ENCODE results near the gene NCOA3. TPM values are rescaled to one million over a fixed set of nuclear protein-coding genes. Genes with fewer than 3 reads are reported as not detected.
A peak's percentile ranks its signal among the peaks of the same experiment; 100 is the strongest.

The NCOA3 gene
- total RNA-seq, 4 donors from 2014 or later = 26.7 to 40.2 (median 34.5) TPM

DNA sequence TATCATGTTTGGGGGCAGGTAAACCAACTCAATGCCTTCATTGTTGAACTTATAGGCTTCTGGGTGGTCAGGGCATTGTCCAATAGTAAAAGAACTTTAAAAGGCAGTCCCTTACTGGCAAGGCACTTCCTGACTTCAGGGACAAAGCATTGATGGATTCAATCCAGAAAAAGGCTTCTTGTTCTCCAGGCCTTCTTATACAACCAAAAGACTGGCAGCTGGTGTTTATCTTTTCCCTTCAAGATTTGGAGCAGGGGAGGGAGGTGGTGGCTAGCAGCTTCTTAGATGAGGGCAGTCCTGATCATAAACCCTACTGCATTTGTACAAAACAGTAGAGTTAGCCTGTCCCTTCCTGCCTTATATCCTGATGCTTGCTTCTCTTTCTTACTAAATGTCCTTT, 57.5 kb downstream of the NCOA3 start:
- peaks cover 14 to 75% (median 29%) of the 10 kb centered on the region in 3 donors for H3K4me1 ChIP-seq

DNA sequence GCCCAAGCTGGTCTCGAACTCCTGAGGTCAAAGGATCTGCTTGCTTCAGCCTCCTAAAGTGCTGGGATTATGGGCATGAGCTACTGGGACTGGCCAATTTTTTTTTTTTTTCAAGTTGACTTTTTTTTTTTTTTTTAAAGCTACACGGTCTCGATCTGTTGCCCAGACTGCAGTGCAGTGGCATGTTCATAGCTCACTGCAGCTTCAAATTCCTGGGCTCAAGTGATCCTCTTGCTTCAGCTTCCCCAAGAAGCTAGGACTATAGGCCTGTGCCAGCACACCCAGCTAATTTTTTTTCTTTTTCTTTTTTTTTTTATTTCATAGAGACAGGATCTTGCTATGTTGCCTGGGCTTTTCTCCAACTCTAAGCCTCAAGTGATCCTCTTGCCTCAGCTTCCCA, 59.5 kb downstream of the NCOA3 start:
- no peak overlapping the region for H3K4me3 ChIP-seq
- H3K27ac ChIP-seq = peak overlapping the region in 2 of 4 donors; percentile 0 to 26
- peaks cover 14 to 95% (median 49%) of the 10 kb centered on the region in 3 donors for H3K4me1 ChIP-seq
- intact Hi-C loops (cut with DNase I) = no loop called here
- no peak for DNase-seq
- no peaks in the 10 kb centered on the region for H3K9me3 ChIP-seq
- no peaks in the 10 kb centered on the region for H3K36me3 ChIP-seq
- H3K27me3 ChIP-seq = no peaks in the 10 kb centered on the region
- 23 to 50% methylated on average over 3 of the region's 3 CpGs for WGBS, 2 donors
- TF ChIP-seq POLR2A (IDR thresholded peaks at IDR 0.05) = no peak
- TF ChIP-seq, protein P1, sequence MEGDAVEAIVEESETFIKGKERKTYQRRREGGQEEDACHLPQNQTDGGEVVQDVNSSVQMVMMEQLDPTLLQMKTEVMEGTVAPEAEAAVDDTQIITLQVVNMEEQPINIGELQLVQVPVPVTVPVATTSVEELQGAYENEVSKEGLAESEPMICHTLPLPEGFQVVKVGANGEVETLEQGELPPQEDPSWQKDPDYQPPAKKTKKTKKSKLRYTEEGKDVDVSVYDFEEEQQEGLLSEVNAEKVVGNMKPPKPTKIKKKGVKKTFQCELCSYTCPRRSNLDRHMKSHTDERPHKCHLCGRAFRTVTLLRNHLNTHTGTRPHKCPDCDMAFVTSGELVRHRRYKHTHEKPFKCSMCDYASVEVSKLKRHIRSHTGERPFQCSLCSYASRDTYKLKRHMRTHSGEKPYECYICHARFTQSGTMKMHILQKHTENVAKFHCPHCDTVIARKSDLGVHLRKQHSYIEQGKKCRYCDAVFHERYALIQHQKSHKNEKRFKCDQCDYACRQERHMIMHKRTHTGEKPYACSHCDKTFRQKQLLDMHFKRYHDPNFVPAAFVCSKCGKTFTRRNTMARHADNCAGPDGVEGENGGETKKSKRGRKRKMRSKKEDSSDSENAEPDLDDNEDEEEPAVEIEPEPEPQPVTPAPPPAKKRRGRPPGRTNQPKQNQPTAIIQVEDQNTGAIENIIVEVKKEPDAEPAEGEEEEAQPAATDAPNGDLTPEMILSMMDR (IDR thresholded peaks at IDR 0.05) = no peak

More for the DNA sequence above, 57.5 kb downstream of the NCOA3 start:
- no peaks in the 10 kb centered on the region for H3K36me3 ChIP-seq
- intact Hi-C loops (cut with DNase I) = no loop called here
- no peaks in the 10 kb centered on the region for H3K27me3 ChIP-seq
- H3K27ac ChIP-seq = peak overlapping the region in 3 of 4 donors; percentile 4 to 64 (median 35)
- no peaks in the 10 kb centered on the region for H3K9me3 ChIP-seq
- TF ChIP-seq POLR2A (IDR thresholded peaks at IDR 0.05) = no peak
- TF ChIP-seq, protein P1 (IDR thresholded peaks at IDR 0.05) = no peak
- no peak overlapping the region for H3K4me3 ChIP-seq
- no peak for DNase-seq

DNA sequence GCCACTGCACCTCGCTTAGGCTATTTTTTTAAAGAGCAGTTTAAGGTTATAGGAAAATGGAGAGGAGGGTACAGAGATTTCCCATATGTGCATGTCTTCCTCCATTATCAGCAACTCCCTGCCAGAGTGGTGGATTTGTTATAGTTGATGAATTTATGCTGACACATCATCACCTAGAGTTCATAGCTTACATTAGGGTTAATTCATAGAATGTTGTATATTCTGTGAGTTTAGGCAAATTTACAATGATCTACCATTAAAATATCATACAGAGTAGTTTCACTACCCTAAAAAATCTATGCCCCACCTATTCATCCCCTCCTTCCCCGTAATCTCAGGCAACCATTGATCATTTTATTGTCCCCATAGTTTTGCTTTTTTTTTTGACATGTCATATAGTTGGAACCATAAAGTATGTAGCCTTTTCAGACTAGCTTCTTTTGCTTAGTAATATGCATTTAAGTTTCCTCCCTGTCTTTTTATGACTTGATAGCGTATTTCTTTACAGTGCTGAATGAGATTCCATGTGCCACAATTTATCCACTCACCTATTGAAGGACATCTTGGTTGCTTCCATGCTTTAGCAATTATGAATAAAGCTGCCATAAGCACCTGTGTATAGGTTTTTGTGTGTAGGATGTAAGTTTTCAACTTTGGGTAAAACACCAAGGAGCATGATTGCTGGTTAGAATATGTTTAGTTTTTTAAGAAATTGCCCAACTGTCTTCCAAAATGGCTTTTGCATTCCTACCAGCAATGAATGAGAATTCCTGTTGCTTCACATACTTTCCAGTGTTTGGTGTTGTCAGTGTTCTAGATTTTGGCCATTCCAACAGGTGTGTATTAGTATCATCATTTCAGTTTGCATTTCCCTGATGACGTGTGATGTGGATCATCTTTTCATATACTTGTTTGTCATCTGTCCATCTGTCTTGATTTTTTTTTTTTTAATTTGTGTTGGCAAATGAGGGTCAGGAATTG, 60.2 kb downstream of the NCOA3 start:
- no peak for TF ChIP-seq POLR2A (IDR thresholded peaks at IDR 0.05)
- TF ChIP-seq, protein P1 (IDR thresholded peaks at IDR 0.05) = no peak
- H3K9me3 ChIP-seq = no peaks in the 10 kb centered on the region
- 78 to 81% methylated on average over 4 of the region's 4 CpGs for WGBS, 2 donors
- H3K36me3 ChIP-seq = no peaks in the 10 kb centered on the region
- H3K27ac ChIP-seq = peak overlapping the region in 3 of 4 donors; percentile 0 to 31 (median 26)
- no peak for DNase-seq
- H3K4me3 ChIP-seq = no peak overlapping the region
- intact Hi-C loops (cut with DNase I) = no loop called here
- H3K27me3 ChIP-seq = no peaks in the 10 kb centered on the region
- peaks cover 14 to 94% (median 49%) of the 10 kb centered on the region in 3 donors for H3K4me1 ChIP-seq

DNA sequence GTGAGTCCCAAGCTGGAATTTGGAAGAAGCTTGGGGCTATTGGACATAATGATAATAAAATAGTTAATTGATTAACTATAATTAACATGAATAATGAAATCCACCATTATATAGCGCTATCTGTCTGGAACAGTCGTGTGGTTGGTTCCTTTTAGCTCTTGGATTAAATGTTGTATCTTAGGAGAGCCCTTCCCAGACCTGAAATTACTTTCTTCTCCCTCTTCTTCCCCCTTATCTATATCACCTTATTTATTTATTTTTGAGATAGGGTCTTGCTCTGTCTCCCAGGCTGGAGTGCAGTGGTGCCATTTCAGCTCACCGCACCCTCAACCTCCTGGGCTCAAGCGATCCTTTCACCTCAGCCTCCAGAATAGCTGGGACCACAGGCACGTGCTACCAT, 64.6 kb downstream of the NCOA3 start:
- Histone ChIP-seq H3K27ac (peak overlapping the region in 2 of 4 donors; percentile 21 to 82), H3K27me3 (no peaks in the 10 kb centered on the region), H3K4me1 (peaks cover 12 to 75% (median 37%) of the 10 kb centered on the region in 3 donors), H3K9me3 (peaks cover 0 to 3% (median 0%) of the 10 kb centered on the region in 3 donors), H3K4me3 (no peak overlapping the region), H3K36me3 (peaks cover 0 to 13% (median 0%) of the 10 kb centered on the region in 3 donors)
- intact Hi-C loops (cut with DNase I) = no loop called here
- DNase-seq = no peak
- WGBS, 2 donors = 88 to 98% methylated on average over 5 of the region's 5 CpGs
- no peak for TF ChIP-seq POLR2A (IDR thresholded peaks at IDR 0.05)
- TF ChIP-seq, protein P1 (IDR thresholded peaks at IDR 0.05) = no peak

DNA sequence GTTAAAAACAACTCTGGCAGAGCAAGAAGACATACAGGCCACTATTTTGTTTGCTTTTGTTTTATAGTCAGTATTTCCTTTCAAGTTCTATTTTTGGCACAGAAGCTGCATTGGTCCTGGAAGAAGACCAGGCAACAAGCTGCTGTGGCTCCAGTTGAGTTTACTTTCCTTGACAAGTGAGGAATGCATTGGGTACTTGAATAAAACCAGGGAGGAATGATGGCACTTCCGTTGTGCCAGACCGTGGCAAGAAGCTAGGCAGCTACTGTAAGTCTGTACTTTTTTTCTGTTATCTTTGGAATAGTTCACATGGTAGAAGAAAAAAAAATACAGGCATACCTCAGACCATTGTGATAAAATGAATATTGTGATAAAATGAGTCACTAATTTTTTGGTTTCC, 66.3 kb downstream of the NCOA3 start:
- TF ChIP-seq POLR2A (IDR thresholded peaks at IDR 0.05) = no peak
- TF ChIP-seq, protein P1 (IDR thresholded peaks at IDR 0.05) = no peak
- Histone ChIP-seq H3K36me3 (peaks cover 0 to 23% (median 0%) of the 10 kb centered on the region in 3 donors), H3K27me3 (no peaks in the 10 kb centered on the region), H3K27ac (peak overlapping the region; percentile 39 to 68 (median 63)), H3K4me1 (peaks cover 7 to 64% (median 33%) of the 10 kb centered on the region in 3 donors), H3K4me3 (no peak overlapping the region), H3K9me3 (peaks cover 0 to 11% (median 0%) of the 10 kb centered on the region in 3 donors)
- intact Hi-C loops (cut with DNase I) = no loop called here
- 6 to 16% methylated on average over 2 of the region's 2 CpGs for WGBS, 2 donors
- no peak for DNase-seq

All from esophagus squamous epithelium (tissue), 5 donors.